Right ventricle myocardium inferior (tissue), 1 donor: ENCODE measurements around the gene PARD6A. TPM values are rescaled to one million over a fixed set of nuclear protein-coding genes. Genes with fewer than 3 reads are reported as not detected.

Experiments used
- ATAC-seq: fragments of 200-7000 bp; cut with Tn5 transposase; one replicate; pipeline ENCODE4 v1.9.1; 2020; ENCODE audit warnings: mild to moderate bottlenecking, moderate library complexity
- DNase-seq: peaks from one replicate; pipeline ENCODE4 v3.0.0; 2021; ENCODE audit errors: missing footprints
- intact Hi-C: fragments of 100-400 bp; cut with DNase I; formaldehyde crosslinking; loops from one replicate; pipeline ENCODE4 v1.11.0; 2022
- total RNA-seq: library from RNA; stranded (reverse); fragmentation: NEBNext Ultra II Directional; extraction: Animal tissue kit (Norgen Biotek cat#: 25700); gene quantifications from one replicate; pipeline ENCODE4 v1.2.1, GENCODE V29; 2021
- donor health status: DM: no; HTN: yes; CAD: no; lungs with severe emphysema.

PARD6A gene
- total RNA-seq, 1 donor from 2014 or later, result 3.7 TPM

GRCh38 chr16:67709050-67709449 is 48.3 kb downstream of the PARD6A start:
- DNase-seq, result no peak
- no peak for ATAC-seq
- intact Hi-C loops, result no loop called here

GRCh38 chr16:67710607-67711006 is 49.8 kb downstream of the PARD6A start:
- ATAC-seq (no peak), DNase-seq (no peak)
- intact Hi-C loops, result no loop called here

Other genes with a start within 250 kb of the PARD6A start
- 2.9 TPM for gene ZDHHC1, start 244.5 kb upstream of the PARD6A start, total RNA-seq
- 0.81 TPM for gene HSD11B2, start 229.8 kb upstream of the PARD6A start, total RNA-seq
- gene ATP6V0D1, start 179.8 kb upstream of the PARD6A start, total RNA-seq, result 67.7 TPM
- not detected for gene AGRP, start 177.4 kb upstream of the PARD6A start, total RNA-seq
- gene RIPOR1, start 132.1 kb upstream of the PARD6A start, total RNA-seq, result 68.4 TPM
- 28.2 TPM for gene CTCF, start 98.4 kb upstream of the PARD6A start, total RNA-seq
- 0.30 TPM for gene CARMIL2, start 15.8 kb upstream of the PARD6A start, total RNA-seq
- 9.7 TPM for gene ACD, start 700 bp upstream of the PARD6A start, total RNA-seq
- gene ENKD1, start 5.8 kb downstream of the PARD6A start, total RNA-seq, result 9.9 TPM
- gene C16orf86, start 5.9 kb downstream of the PARD6A start, total RNA-seq, result 3.0 TPM
- 9.0 TPM for gene GFOD2, start 58.4 kb downstream of the PARD6A start, total RNA-seq
- 11.1 TPM for gene RANBP10, start 145.6 kb downstream of the PARD6A start, total RNA-seq
- 0.41 TPM for gene TSNAXIP1, start 145.9 kb downstream of the PARD6A start, total RNA-seq
- 32.3 TPM for gene THAP11, start 181.4 kb downstream of the PARD6A start, total RNA-seq
- 86.6 TPM for gene NUTF2, start 186.0 kb downstream of the PARD6A start, total RNA-seq
- 21.3 TPM for gene CENPT, start 186.7 kb downstream of the PARD6A start, total RNA-seq
- 35.4 TPM for gene EDC4, start 212.1 kb downstream of the PARD6A start, total RNA-seq
- 0.54 TPM for gene NRN1L, start 223.9 kb downstream of the PARD6A start, total RNA-seq
- 18.1 TPM for gene PSKH1, start 232.3 kb downstream of the PARD6A start, total RNA-seq